ENCODE data around the gene PCSK2. TPM values are rescaled to one million over a fixed set of nuclear protein-coding genes. Genes with fewer than 3 reads are reported as not detected.

Gene PCSK2
- total RNA-seq, 4 donors from 2014 or later = 0.29 TPM; not detected in 3

DNA sequence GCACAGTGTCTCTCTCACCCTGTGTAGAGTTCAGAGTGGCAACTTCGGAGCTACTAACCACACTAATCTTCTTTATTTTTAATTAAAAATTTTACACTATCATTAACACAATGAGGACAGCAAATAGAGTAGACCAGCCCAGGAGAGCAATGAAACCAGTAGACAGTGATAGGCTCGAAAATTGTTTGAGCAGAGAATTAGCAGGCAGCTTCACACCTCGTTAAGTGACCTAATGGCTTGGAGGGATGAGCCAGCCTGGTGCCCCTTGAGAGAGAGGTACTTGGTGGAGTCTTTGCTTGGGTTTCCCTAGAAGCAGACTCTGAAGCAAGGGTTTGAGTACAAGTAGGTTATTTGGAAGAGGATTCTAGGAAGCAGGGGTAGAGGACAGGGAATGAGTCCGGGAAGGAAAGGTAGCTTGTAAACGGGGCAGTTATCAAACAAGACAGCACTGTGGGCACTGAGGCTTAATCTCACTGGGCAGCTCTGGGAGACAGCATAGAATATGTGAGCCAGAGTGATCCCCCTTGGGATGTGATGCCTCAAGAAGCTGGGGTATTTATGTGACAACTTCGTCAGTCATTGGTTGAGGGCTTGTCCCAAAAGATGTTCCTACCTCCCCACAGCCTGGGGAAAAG lies 146.1 kb downstream of the PCSK2 start:
- no peak for ATAC-seq
- in situ Hi-C loops (cut with MboI; ENCODE audit: low sequenced_read_pairs in 4 of 4) (loop anchor here in 1 of 4 donors (25.0 kb wide), 1 partner anchor 111 kb away; no protein-coding TSS in a partner anchor), intact Hi-C loops (cut with DNase I; ENCODE audit: low total_unique reads) (no loop called here)
- no peaks in the 10 kb centered on the region for H3K27me3 ChIP-seq
- H3K27ac ChIP-seq = no peak overlapping the region
- no peak for DNase-seq
- no peaks in the 10 kb centered on the region for H3K36me3 ChIP-seq
- TF ChIP-seq, protein P1, sequence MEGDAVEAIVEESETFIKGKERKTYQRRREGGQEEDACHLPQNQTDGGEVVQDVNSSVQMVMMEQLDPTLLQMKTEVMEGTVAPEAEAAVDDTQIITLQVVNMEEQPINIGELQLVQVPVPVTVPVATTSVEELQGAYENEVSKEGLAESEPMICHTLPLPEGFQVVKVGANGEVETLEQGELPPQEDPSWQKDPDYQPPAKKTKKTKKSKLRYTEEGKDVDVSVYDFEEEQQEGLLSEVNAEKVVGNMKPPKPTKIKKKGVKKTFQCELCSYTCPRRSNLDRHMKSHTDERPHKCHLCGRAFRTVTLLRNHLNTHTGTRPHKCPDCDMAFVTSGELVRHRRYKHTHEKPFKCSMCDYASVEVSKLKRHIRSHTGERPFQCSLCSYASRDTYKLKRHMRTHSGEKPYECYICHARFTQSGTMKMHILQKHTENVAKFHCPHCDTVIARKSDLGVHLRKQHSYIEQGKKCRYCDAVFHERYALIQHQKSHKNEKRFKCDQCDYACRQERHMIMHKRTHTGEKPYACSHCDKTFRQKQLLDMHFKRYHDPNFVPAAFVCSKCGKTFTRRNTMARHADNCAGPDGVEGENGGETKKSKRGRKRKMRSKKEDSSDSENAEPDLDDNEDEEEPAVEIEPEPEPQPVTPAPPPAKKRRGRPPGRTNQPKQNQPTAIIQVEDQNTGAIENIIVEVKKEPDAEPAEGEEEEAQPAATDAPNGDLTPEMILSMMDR (IDR thresholded peaks at IDR 0.05 in 4 of 5, conservative IDR thresholded peaks at IDR 0.05 in 1 of 5) = no peak
- no peak for TF ChIP-seq POLR2A (IDR thresholded peaks at IDR 0.05)
- H3K4me3 ChIP-seq = no peak overlapping the region
- no peaks in the 10 kb centered on the region for H3K4me1 ChIP-seq
- H3K9me3 ChIP-seq = no peaks in the 10 kb centered on the region

DNA sequence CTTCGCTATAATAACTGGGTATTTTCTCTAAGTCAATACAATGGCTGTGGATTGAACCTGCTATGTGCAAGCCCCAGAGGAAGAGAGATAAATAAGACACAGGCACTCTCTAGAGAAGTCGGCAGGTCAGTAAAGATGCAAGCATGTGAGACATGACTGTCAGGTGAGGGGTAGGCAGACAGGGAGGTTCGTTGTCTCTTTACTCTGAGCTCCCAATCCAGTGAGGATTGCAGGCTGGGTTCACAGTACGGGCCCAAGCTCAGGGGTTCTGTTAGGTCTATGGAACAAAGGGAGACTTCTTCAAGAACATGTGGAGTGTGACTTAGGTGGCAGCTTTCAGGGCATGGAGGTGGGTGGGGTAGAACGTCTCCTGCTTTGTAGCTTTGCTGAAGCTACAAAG lies 147.2 kb downstream of the PCSK2 start:
- TF ChIP-seq POLR2A (IDR thresholded peaks at IDR 0.05) = no peak
- TF ChIP-seq, protein P1 (IDR thresholded peaks at IDR 0.05 in 4 of 5, conservative IDR thresholded peaks at IDR 0.05 in 1 of 5) = no peak
- intact Hi-C loops (cut with DNase I; ENCODE audit: low total_unique reads) = no loop called here
- H3K36me3 ChIP-seq = no peaks in the 10 kb centered on the region
- DNase-seq = no peak
- no peak for ATAC-seq
- in situ Hi-C loops (cut with MboI; ENCODE audit: low sequenced_read_pairs in 4 of 4) = loop anchor here in 1 of 4 donors (25.0 kb wide), 1 partner anchor 112 kb away; no protein-coding TSS in a partner anchor
- no peaks in the 10 kb centered on the region for H3K27me3 ChIP-seq
- no peaks in the 10 kb centered on the region for H3K4me1 ChIP-seq
- no peak overlapping the region for H3K27ac ChIP-seq
- no peak overlapping the region for H3K4me3 ChIP-seq
- no peaks in the 10 kb centered on the region for H3K9me3 ChIP-seq

DNA sequence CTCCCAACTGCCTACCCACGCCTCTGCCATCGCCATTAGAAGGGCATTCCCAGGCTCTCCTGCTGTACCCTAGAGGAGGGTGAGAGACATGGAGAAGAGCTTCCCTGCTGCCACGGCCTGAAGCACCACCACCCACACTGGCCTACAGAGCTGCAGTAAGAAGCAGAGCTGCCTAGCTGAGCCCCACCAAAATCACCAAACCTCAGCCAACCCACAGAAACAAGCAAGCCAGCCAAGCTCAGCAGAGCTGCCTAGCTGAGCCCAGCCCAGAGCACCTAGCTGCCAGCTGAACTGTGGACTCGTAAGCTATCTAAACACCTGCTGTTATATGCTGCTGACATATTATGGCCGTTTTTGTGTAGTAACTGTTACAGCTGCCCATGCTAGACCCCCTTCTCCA lies 149.2 kb downstream of the PCSK2 start:
- Histone ChIP-seq H3K27ac (no peak overlapping the region), H3K9me3 (no peaks in the 10 kb centered on the region), H3K4me3 (no peak overlapping the region), H3K4me1 (no peaks in the 10 kb centered on the region), H3K27me3 (no peaks in the 10 kb centered on the region), H3K36me3 (no peaks in the 10 kb centered on the region)
- no peak for DNase-seq
- in situ Hi-C loops (cut with MboI; ENCODE audit: low sequenced_read_pairs in 4 of 4) = no loop called here
- intact Hi-C loops (cut with DNase I; ENCODE audit: low total_unique reads) = no loop called here
- no peak for TF ChIP-seq POLR2A (IDR thresholded peaks at IDR 0.05)
- TF ChIP-seq, protein P1 (IDR thresholded peaks at IDR 0.05 in 4 of 5, conservative IDR thresholded peaks at IDR 0.05 in 1 of 5) = no peak
- no peak for ATAC-seq

DNA sequence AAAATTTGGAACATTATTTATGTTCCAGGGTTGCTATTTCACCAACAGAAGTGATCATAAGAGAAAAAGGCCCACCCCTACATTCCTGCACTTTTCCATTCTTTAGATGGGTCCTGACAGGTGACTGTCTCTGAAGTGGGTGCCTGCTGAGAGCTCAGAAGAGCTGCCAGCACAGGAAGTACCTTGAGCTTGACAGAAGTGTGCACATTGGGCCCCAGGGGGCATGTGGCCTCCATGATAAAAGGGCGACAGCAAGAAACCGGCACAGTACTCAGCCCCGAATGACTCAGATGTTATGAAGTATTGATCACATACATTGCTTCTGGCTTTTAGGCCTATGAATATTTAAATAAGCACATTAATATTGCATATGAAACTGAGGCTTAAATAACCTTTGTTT lies 150.4 kb downstream of the PCSK2 start:
- in situ Hi-C loops (cut with MboI; ENCODE audit: low sequenced_read_pairs in 4 of 4) (no loop called here), intact Hi-C loops (cut with DNase I; ENCODE audit: low total_unique reads) (no loop called here)
- no peak for ATAC-seq
- Histone ChIP-seq H3K4me3 (no peak overlapping the region), H3K27me3 (no peaks in the 10 kb centered on the region), H3K9me3 (no peaks in the 10 kb centered on the region), H3K27ac (no peak overlapping the region), H3K4me1 (no peaks in the 10 kb centered on the region), H3K36me3 (no peaks in the 10 kb centered on the region)
- TF ChIP-seq, protein P1 (IDR thresholded peaks at IDR 0.05 in 4 of 5, conservative IDR thresholded peaks at IDR 0.05 in 1 of 5) = no peak
- TF ChIP-seq POLR2A (IDR thresholded peaks at IDR 0.05) = no peak
- DNase-seq = no peak

DNA sequence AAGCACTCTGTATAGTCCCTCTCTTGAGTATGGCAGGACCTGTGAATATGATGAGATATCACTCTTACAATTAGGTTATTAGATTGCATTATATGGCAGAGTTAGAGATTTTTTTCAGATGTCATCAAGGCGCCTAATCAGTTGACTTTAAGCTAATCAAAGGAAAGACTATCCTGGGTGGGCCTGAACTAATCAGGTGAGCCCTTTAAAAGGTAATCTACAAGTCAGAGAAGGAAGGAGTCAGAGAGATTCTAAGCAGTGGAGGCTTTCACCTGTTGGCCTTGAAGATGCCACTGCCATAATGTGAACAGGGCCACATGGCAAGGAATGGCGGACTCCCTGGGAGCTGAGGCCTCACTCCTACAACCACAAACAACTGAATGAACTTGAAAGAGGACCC lies 152.8 kb downstream of the PCSK2 start:
- intact Hi-C loops (cut with DNase I; ENCODE audit: low total_unique reads) = no loop called here
- DNase-seq (no peak), ATAC-seq (no peak)
- no peaks in the 10 kb centered on the region for H3K36me3 ChIP-seq
- in situ Hi-C loops (cut with MboI; ENCODE audit: low sequenced_read_pairs in 4 of 4) = no loop called here
- no peak overlapping the region for H3K4me3 ChIP-seq
- H3K4me1 ChIP-seq = no peaks in the 10 kb centered on the region
- no peak for TF ChIP-seq POLR2A (IDR thresholded peaks at IDR 0.05)
- TF ChIP-seq, protein P1 (IDR thresholded peaks at IDR 0.05 in 4 of 5, conservative IDR thresholded peaks at IDR 0.05 in 1 of 5) = no peak
- H3K27me3 ChIP-seq = no peaks in the 10 kb centered on the region
- no peaks in the 10 kb centered on the region for H3K9me3 ChIP-seq
- H3K27ac ChIP-seq = no peak overlapping the region
